Fibroblast of lung (primary cell): ENCODE measurements around the gene MAP2K2. TPM values are rescaled to one million over a fixed set of nuclear protein-coding genes. Genes with fewer than 3 reads are reported as not detected.

ENCODE experiments used
- DNase-seq, 2 donors: peaks; one replicate each; pipeline versions ENCODE4 v3.0.0 to v3.0.0-alpha.2; 2010; ENCODE audit warnings: low read depth in 2 of 2
- H2AFZ ChIP-seq: 2 replicates; pipeline ENCODE4 v1.5.1; 2012; ENCODE audit warnings: low read length, control low read depth, inconsistent platforms
- H3K27ac ChIP-seq: 2 replicates; pipeline ENCODE4 v1.5.1; 2011; ENCODE audit warnings: low read length, control low read depth; ENCODE audit not compliant: insufficient read depth
- H3K27me3 ChIP-seq: 2 replicates; pipeline ENCODE4 v1.5.1; 2011; ENCODE audit warnings: mild to moderate bottlenecking, low read length; ENCODE audit not compliant: control insufficient read depth, insufficient read depth
- H3K36me3 ChIP-seq: 2 replicates; pipeline ENCODE4 v1.5.1; 2011; ENCODE audit warnings: low read length; ENCODE audit not compliant: control insufficient read depth, insufficient read depth
- H3K4me1 ChIP-seq: 2 replicates; pipeline ENCODE4 v1.5.1; 2011; ENCODE audit warnings: low read length; ENCODE audit not compliant: control insufficient read depth, insufficient read depth; ENCODE audit errors: extremely low read depth
- H3K4me2 ChIP-seq: 2 replicates; pipeline ENCODE4 v1.5.1; 2011; ENCODE audit warnings: low read length, control low read depth; ENCODE audit not compliant: insufficient read depth; ENCODE audit errors: extremely low read depth
- H3K4me3 ChIP-seq, 4 experiments: fragments of 200-600 bp in 1 of 4; sonication (generic) in 1 of 4; replicated peaks in 1 of 4; 2 replicates each; pipeline ENCODE4 v1.5.1; 2011 to 2016; ENCODE audit warnings: low read length in 4 of 4, low read depth in 3 of 4, mild to moderate bottlenecking in 3 of 4, control low read depth in 2 of 4, inconsistent platforms in 1 of 4, mixed read lengths in 1 of 4; ENCODE audit not compliant: insufficient read depth in 1 of 4; ENCODE audit errors: control extremely low read depth in 1 of 4
- H3K79me2 ChIP-seq: 2 replicates; pipeline ENCODE4 v1.5.1; 2012; ENCODE audit warnings: mild to moderate bottlenecking, low read length, inconsistent platforms; ENCODE audit not compliant: control insufficient read depth, insufficient read depth
- H3K9ac ChIP-seq: 2 replicates; pipeline ENCODE4 v1.5.1; 2011; ENCODE audit warnings: mild to moderate bottlenecking, low read length, control low read depth; ENCODE audit not compliant: insufficient read depth
- H3K9me3 ChIP-seq: 2 replicates; pipeline ENCODE4 v1.5.1; 2012; ENCODE audit warnings: low read depth, low read length; ENCODE audit not compliant: control insufficient read depth, insufficient read depth
- H4K20me1 ChIP-seq: 2 replicates; pipeline ENCODE4 v1.5.1; 2011; ENCODE audit warnings: low read length; ENCODE audit not compliant: control insufficient read depth, insufficient read depth; ENCODE audit errors: extremely low read depth
- CTCF ChIP-seq, 2 donors: IDR thresholded peaks in 1 of 2; conservative IDR thresholded peaks in 1 of 2; 1 replicate in 1 of 2; 2 replicates in 1 of 2; pipeline ENCODE4 v1.5.1; 2011 to 2012; ENCODE audit warnings: low read length in 2 of 2, control low read depth in 1 of 2, inconsistent platforms in 1 of 2, low read depth in 1 of 2, mild to moderate bottlenecking in 1 of 2
- EZH2 ChIP-seq: IDR thresholded peaks from 2 replicates; pipeline ENCODE4 v1.5.1; 2012; ENCODE audit warnings: low read length, control low read depth, mild to moderate bottlenecking; ENCODE audit errors: missing control alignments
- polyA plus RNA-seq, 2 donors: library from polyadenylated mRNA; depleted of rRNA in 1 of 2; stranded (reverse) in 1 of 2; unstranded in 1 of 2; fragments of >200 nt; gene quantifications; 2 replicates each; pipeline ENCODE4 v1.2.1, GENCODE V29; 2011 to 2012; ENCODE audit warnings: missing spikeins in 1 of 2
- total RNA-seq: library from RNA; depleted of rRNA; stranded (reverse); fragments of >200 nt; gene quantifications from 2 replicates; pipeline ENCODE4 v1.2.1, GENCODE V29; 2014

MAP2K2 gene
- total and polyA plus RNA-seq, 2 donors (not counting 1 experiment from before 2014, with no cell fraction given), result 61.6 to 159 TPM

- no peaks in the 10 kb centered on the region for H3K9me3 ChIP-seq
- H3K4me2 ChIP-seq, result no peak overlapping the region
- no peak overlapping the region for H3K9ac ChIP-seq
- H4K20me1 ChIP-seq, result no peaks in the 10 kb centered on the region
- no peaks in the 10 kb centered on the region for H3K79me2 ChIP-seq
- no peaks in the 10 kb centered on the region for H3K27me3 ChIP-seq
- no peak for DNase-seq
- no peak overlapping the region for H3K27ac ChIP-seq
- no peak overlapping the region for H2AFZ ChIP-seq
- no peak for TF ChIP-seq CTCF (conservative IDR thresholded peaks at IDR 0.05 in 1 of 2, IDR thresholded peaks at IDR 0.05 in 1 of 2; ENCODE audit: low read depth in 1 of 2, low read length in 2 of 2)
- no peak for TF ChIP-seq EZH2
- no peaks in the 10 kb centered on the region for H3K4me1 ChIP-seq
- H3K4me3 ChIP-seq, result no peak overlapping the region
- H3K36me3 ChIP-seq, result peaks cover 15% of the 10 kb centered on the region
These were observed 29.0 kb downstream of the MAP2K2 start for GRCh38 chr19:4094761-4095487.

GRCh38 chr19:4094291-4094690 lies 29.6 kb downstream of the MAP2K2 start:
- H3K4me2 ChIP-seq, result no peak overlapping the region
- H3K79me2 ChIP-seq, result no peaks in the 10 kb centered on the region
- DNase-seq, result no peak
- H3K27me3 ChIP-seq, result no peaks in the 10 kb centered on the region
- no peak overlapping the region for H3K27ac ChIP-seq
- H3K4me3 ChIP-seq, result no peak overlapping the region
- H2AFZ ChIP-seq, result no peak overlapping the region
- no peaks in the 10 kb centered on the region for H4K20me1 ChIP-seq
- H3K4me1 ChIP-seq, result no peaks in the 10 kb centered on the region
- H3K36me3 ChIP-seq, result peaks cover 16% of the 10 kb centered on the region
- no peak for TF ChIP-seq CTCF (conservative IDR thresholded peaks at IDR 0.05 in 1 of 2, IDR thresholded peaks at IDR 0.05 in 1 of 2; ENCODE audit: low read depth in 1 of 2, low read length in 2 of 2)
- no peak for TF ChIP-seq EZH2
- H3K9me3 ChIP-seq, result no peaks in the 10 kb centered on the region
- H3K9ac ChIP-seq, result no peak overlapping the region

- Histone ChIP-seq H3K9ac (no peak overlapping the region), H2AFZ (no peak overlapping the region), H4K20me1 (no peaks in the 10 kb centered on the region), H3K4me2 (no peak overlapping the region), H3K4me1 (no peaks in the 10 kb centered on the region), H3K27ac (no peak overlapping the region), H3K36me3 (peaks cover 12% of the 10 kb centered on the region), H3K4me3 (no peak overlapping the region), H3K27me3 (no peaks in the 10 kb centered on the region), H3K9me3 (no peaks in the 10 kb centered on the region), H3K79me2 (no peaks in the 10 kb centered on the region)
- TF ChIP-seq EZH2 (no peak), CTCF (conservative IDR thresholded peaks at IDR 0.05 in 1 of 2, IDR thresholded peaks at IDR 0.05 in 1 of 2; ENCODE audit: low read depth in 1 of 2, low read length in 2 of 2) (no peak)
- DNase-seq, result no peak
These were observed 30.2 kb downstream of the MAP2K2 start for GRCh38 chr19:4093643-4094175.
